ENCODE data around the gene BCAR1.
A peak's percentile ranks its signal among the peaks of the same experiment; 100 is the strongest.
"Not testable (repeated sequence)": the region's sequence is repeated elsewhere in the genome, so short reads cannot be mapped to it uniquely, and the experiment has no call there.

Gene BCAR1

GRCh38 chr16:75241955-75242354 is 9.5 kb downstream of the BCAR1 start:
- H3K27ac ChIP-seq: no peak overlapping the region
- DNase-seq (ENCODE audit: low read depth, low spot score): no peak

- no peak for DNase-seq (ENCODE audit: low read depth, low spot score)
- H3K27ac ChIP-seq: no peak overlapping the region
Measured at GRCh38 chr16:75241412-75241811, 10.0 kb downstream of the BCAR1 start.

GRCh38 chr16:75240633-75241032 is 10.8 kb downstream of the BCAR1 start:
- H3K27ac ChIP-seq; DNase-seq (ENCODE audit: low read depth, low spot score): not testable (repeated sequence)

- no peak overlapping the region for H3K27ac ChIP-seq
- DNase-seq (ENCODE audit: low read depth, low spot score): no peak
Measured at GRCh38 chr16:75239542-75240122, 11.8 kb downstream of the BCAR1 start.

GRCh38 chr16:75238853-75239541 is 12.4 kb downstream of the BCAR1 start:
- peak overlapping the region; percentile 22 for H3K27ac ChIP-seq
- no peak for DNase-seq (ENCODE audit: low read depth, low spot score)

- H3K27ac ChIP-seq: peak overlapping the region; percentile 22
Measured at GRCh38 chr16:75238132-75238852, 13.1 kb downstream of the BCAR1 start.

GRCh38 chr16:75237398-75238131 is 13.9 kb downstream of the BCAR1 start:
- no peak overlapping the region for H3K27ac ChIP-seq

More at GRCh38 chr16:75238132-75238852, 13.1 kb downstream of the BCAR1 start:
- no peak for DNase-seq (ENCODE audit: low read depth, low spot score)

GRCh38 chr16:75236736-75237397 is 14.6 kb downstream of the BCAR1 start:
- H3K27ac ChIP-seq: no peak overlapping the region
- no peak for DNase-seq (ENCODE audit: low read depth, low spot score)

More at GRCh38 chr16:75237398-75238131, 13.9 kb downstream of the BCAR1 start:
- DNase-seq (ENCODE audit: low read depth, low spot score): no peak

- no peak overlapping the region for H3K27ac ChIP-seq
- DNase-seq (ENCODE audit: low read depth, low spot score): no peak
Measured at GRCh38 chr16:75236232-75236631, 15.2 kb downstream of the BCAR1 start.

- no peak for DNase-seq (ENCODE audit: low read depth, low spot score)
- no peak overlapping the region for H3K27ac ChIP-seq
Measured at GRCh38 chr16:75235721-75236193, 15.7 kb downstream of the BCAR1 start.

- DNase-seq (ENCODE audit: low read depth, low spot score): no peak
- H3K27ac ChIP-seq: no peak overlapping the region
Measured at GRCh38 chr16:75234856-75235696, 16.3 kb downstream of the BCAR1 start.

- no peak for DNase-seq (ENCODE audit: low read depth, low spot score)
- H3K27ac ChIP-seq: peak overlapping the region; percentile 17
Measured at GRCh38 chr16:75233611-75233938, 17.8 kb downstream of the BCAR1 start.

- no peak for DNase-seq (ENCODE audit: low read depth, low spot score)
- no peak overlapping the region for H3K27ac ChIP-seq
Measured at GRCh38 chr16:75231570-75231969, 19.9 kb downstream of the BCAR1 start.

GRCh38 chr16:75230471-75231110 is 20.8 kb downstream of the BCAR1 start:
- H3K27ac ChIP-seq: no peak overlapping the region

GRCh38 chr16:75229172-75230031 is 22.0 kb downstream of the BCAR1 start:
- no peak overlapping the region for H3K27ac ChIP-seq
- no peak for DNase-seq (ENCODE audit: low read depth, low spot score)

More at GRCh38 chr16:75230471-75231110, 20.8 kb downstream of the BCAR1 start:
- DNase-seq (ENCODE audit: low read depth, low spot score): no peak

- no peak overlapping the region for H3K27ac ChIP-seq
- DNase-seq (ENCODE audit: low read depth, low spot score): no peak
Measured at GRCh38 chr16:75228143-75228976, 23.1 kb downstream of the BCAR1 start.
